RWPE1 (cell line): ENCODE data around the gene CAMK1G.
A peak's percentile ranks its signal among the peaks of the same experiment; 100 is the strongest.

Experiments
- CTCF ChIA-PET: fragments of 350-600 bp; sonication (Branson Sonifier 250); formaldehyde crosslinking; extraction: SDS; loops from one replicate; lab custom pipeline; 2021; lab: Yijun Ruan, JAX
- POLR2A ChIA-PET: fragments of 400-600 bp; formaldehyde crosslinking; extraction: SDS; loops from one replicate; lab custom pipeline; 2020; ENCODE audit warnings: antibody characterized with exemption; ENCODE audit not compliant: low non-redundant PET; lab: Yijun Ruan, JAX
- DNase-seq: peaks from one replicate; pipeline ENCODE4 v3.0.0; 2012; ENCODE audit warnings: low spot score
- H3K27ac ChIP-seq: fragments of 450-650 bp; 2 replicates; pipeline ENCODE4 v1.5.1; 2017
- TF ChIP-seq, protein P1 (sequence below): fragments of 450-650 bp; conservative IDR thresholded peaks from 2 replicates; pipeline ENCODE4 v1.5.1; 2017; ENCODE audit warnings: low read depth, mild to moderate bottlenecking

The CAMK1G gene

DNA sequence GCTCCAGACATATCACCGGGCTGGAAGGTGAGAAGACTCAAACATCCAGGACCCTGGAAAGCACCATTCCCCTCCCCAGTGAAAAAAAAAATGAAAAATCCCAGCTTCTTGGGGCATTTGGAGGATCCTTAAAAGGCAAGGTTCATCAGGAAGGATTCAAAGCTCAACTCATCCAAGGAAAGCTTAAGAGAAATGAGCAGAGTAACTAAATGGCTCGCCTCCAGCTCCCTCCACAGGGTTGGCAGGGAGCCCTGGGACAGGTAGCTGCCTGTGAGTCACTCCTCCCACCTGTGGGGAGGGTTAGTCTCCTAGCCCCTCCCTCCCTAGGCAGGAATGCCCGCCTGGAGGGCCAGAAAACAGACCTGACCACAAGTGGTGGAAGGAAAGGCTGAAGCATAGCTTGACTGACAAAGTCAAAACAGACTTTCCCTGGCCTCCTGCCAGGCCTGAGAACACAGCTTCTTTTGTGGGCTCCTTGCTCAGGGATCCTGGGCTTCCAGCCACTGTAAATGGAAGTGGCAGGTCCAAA lies 69.4 kb downstream of the CAMK1G start:
- peak; percentile 97 for DNase-seq
- peak overlapping the region; percentile 95 for H3K27ac ChIP-seq
- ChIA-PET CTCF (interaction anchor here (0.7 to 1.2 kb wide), 3 partner anchors 41 to 95 kb away, joined by 3 to 4 read pairs (median 4); no protein-coding TSS in a partner anchor), POLR2A (interaction anchor here (0.6 kb wide), 1 partner anchor 1113 kb away, joined by 4 read pairs; no protein-coding TSS in a partner anchor)
- TF ChIP-seq, protein P1, sequence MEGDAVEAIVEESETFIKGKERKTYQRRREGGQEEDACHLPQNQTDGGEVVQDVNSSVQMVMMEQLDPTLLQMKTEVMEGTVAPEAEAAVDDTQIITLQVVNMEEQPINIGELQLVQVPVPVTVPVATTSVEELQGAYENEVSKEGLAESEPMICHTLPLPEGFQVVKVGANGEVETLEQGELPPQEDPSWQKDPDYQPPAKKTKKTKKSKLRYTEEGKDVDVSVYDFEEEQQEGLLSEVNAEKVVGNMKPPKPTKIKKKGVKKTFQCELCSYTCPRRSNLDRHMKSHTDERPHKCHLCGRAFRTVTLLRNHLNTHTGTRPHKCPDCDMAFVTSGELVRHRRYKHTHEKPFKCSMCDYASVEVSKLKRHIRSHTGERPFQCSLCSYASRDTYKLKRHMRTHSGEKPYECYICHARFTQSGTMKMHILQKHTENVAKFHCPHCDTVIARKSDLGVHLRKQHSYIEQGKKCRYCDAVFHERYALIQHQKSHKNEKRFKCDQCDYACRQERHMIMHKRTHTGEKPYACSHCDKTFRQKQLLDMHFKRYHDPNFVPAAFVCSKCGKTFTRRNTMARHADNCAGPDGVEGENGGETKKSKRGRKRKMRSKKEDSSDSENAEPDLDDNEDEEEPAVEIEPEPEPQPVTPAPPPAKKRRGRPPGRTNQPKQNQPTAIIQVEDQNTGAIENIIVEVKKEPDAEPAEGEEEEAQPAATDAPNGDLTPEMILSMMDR = no peak

DNA sequence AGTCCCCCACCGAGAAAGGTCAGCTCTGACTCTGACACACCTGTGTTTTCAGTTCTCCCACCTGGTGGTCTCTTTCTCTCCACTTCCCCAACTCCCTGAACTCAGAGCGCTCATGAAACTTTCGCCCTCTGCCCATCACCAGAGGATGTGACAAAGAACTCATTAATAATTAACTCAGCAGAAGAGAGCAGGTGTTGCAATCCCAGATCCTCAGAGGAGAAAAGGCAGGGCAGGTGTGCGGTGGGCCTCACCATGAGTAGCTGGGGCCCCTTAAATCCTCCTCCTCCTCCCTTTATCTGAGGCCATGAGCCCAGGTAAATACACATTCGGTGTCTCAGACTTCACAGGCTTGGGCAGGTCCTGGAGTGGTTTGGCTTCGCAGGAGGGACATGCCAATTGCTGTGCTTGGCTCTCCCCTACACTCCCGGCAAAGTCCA lies 70.4 kb downstream of the CAMK1G start:
- ChIA-PET POLR2A (interaction anchor here (0.6 kb wide), 1 partner anchor 11 kb away, joined by 3 read pairs; no protein-coding TSS in a partner anchor), CTCF (no interaction called here)
- H3K27ac ChIP-seq = peak overlapping the region; percentile 95
- DNase-seq = no peak
- TF ChIP-seq, protein P1 = no peak

DNA sequence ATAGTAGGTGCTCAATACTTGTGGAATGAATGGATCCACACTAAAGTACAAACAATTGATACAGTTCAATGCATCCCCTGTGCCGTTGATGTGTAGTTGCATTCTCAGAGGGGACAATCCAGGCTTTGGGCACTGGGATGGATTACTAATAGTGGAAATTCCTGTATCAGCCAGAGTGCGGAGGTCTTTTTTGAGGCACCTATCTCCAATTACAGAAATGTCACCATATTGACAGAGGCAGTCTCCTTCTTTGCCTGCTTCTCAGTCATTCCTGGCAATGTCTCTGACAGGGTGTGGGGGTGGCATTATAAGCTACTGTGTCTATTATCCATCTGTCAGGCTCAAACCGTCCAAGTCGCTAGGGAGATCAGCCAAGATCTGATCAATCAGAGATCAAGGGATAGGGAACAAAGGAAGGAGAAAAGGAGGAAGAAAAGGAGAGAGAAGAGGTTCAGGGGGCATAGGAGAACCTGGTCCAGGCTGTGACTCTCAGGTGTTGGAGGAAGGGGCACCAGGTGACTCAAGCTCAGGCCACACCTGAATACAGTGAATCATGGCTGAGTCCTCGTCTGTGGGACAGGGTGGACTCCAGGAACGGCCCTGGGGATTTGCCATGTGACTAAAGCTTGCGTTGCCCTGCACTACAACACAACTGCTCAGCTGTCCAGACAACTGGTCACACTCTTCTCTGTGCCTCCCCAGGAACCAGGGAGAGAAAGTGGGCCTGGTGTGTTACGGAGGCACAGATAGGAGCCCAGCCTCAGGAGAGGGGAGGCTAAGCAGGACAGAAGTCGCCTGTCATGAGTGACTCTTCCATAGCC lies 72.1 kb downstream of the CAMK1G start:
- TF ChIP-seq, protein P1 = no peak
- CTCF ChIA-PET = interaction anchor here (0.6 kb wide), 3 partner anchors 37 to 52 kb away, joined by 3 read pairs; no protein-coding TSS in a partner anchor
- POLR2A ChIA-PET = no interaction called here
- peak; percentile 76 for DNase-seq
- peak overlapping the region; percentile 76 for H3K27ac ChIP-seq

DNA sequence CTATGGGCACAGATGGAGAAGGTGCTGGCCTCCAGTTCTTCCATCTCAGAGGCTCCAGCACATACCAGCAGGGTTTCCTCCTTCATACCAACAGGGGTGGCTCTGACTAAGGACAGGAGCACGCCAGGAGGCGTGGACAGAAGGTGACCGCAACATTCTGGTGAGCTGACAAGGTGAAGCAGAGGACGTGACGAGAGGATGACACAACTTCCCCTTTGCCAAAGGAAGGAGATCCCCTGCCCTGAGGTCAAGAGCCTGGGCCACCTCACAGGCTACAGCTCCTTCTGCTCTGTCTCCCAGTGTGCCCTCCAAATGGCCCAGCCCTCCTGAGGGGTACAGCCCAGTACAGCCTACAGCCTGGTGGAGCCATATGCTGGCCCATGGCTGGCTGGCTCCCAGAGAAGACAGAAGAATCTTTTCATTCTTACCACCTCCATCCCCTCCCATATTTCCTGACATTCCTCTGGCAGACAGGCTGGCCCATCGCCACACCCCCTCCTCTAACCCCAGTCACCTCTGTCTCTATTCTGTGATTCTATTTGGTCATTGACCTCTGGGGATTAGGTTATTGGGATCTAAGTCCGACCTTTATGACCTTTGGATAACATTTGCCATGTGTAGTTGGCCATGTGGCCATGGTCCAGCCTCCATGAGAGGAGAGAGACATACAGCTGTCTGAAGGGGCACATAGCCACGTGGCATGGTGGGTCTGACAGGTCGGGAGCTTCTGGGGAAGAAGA lies 73.8 kb downstream of the CAMK1G start:
- ChIA-PET CTCF (interaction anchor here (1.9 kb wide), 1 partner anchor 13 kb away, joined by 4 read pairs; no protein-coding TSS in a partner anchor), POLR2A (no interaction called here)
- DNase-seq = peak; percentile 57
- peak overlapping the region; percentile 76 for H3K27ac ChIP-seq
- TF ChIP-seq, protein P1 = no peak

DNA sequence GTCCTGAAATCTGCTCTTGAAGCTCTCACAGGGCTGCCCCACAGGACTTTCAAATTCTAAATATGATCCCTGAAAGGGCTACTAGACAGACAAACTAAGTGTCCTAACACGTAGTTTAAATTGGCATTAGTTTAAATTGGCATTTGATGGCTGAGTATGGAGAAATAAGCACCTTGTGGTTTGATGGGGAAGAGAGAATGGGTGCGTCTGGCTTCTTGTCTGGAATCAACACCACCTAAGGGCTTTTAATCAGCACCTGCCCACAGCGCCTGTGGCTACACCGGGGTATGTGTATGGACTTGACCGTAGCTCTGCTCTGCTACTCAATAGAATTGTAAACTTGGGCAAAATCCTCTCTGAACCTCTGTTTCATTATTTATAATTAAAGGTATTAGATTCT lies 74.4 kb downstream of the CAMK1G start:
- DNase-seq = no peak
- TF ChIP-seq, protein P1 = no peak
- ChIA-PET POLR2A (no interaction called here), CTCF (interaction anchor here (1.9 kb wide), 1 partner anchor 14 kb away, joined by 4 read pairs; no protein-coding TSS in a partner anchor)
- H3K27ac ChIP-seq = peak overlapping the region; percentile 76

DNA sequence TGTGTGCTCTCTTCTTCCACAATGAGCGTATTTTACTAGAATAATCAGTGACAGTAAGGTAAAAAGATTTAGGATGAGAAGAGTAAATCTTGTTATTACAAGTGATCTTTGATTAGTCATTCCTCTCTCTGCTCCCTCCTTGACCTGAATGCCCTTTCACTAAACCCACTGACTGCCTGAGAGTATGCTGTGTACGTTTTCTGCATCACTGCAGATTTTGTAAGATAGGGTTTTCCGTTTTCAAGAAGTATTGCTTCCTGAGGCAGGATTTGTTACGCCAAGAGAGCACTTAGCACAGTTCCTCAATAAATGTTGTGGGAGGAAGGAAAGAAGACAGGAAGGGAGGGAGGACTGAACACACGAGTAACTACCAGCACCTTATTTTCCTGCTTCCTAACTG lies 76.4 kb downstream of the CAMK1G start:
- TF ChIP-seq, protein P1 = no peak
- no peak overlapping the region for H3K27ac ChIP-seq
- ChIA-PET POLR2A (no interaction called here), CTCF (no interaction called here)
- DNase-seq = no peak
